Ascending aorta (tissue), 2 donors: Measurements from ENCODE around the gene CCDC33. TPM values are rescaled to one million over a fixed set of nuclear protein-coding genes. Genes with fewer than 3 reads are reported as not detected.

ENCODE experiments used
- DNase-seq, 2 donors: peaks; one replicate each; pipeline ENCODE4 v3.0.0-alpha.2; 2019; ENCODE audit warnings: low spot score in 2 of 2
- H3K27ac ChIP-seq, 2 donors: fragments of 200-600 bp; sonication (generic); one replicate each; pipeline ENCODE4 v1.5.1; 2016 to 2017; ENCODE audit warnings: mild to moderate bottlenecking in 1 of 2
- H3K27me3 ChIP-seq: fragments of 200-600 bp; sonication (generic); one replicate; pipeline ENCODE4 v1.5.1; 2017
- H3K36me3 ChIP-seq, 2 donors: fragments of 200-600 bp; sonication (generic); one replicate each; pipeline ENCODE4 v1.5.1; 2016
- H3K4me1 ChIP-seq, 2 donors: fragments of 200-600 bp; sonication (generic); one replicate each; pipeline ENCODE4 v1.5.1; 2016 to 2017; ENCODE audit warnings: mild to moderate bottlenecking in 1 of 2
- H3K4me3 ChIP-seq, 2 donors: fragments of 200-600 bp; sonication (generic); one replicate each; pipeline ENCODE4 v1.5.1; 2016 to 2017; ENCODE audit warnings: mild to moderate bottlenecking in 1 of 2
- H3K9me3 ChIP-seq, 2 donors: fragments of 200-600 bp; sonication (generic); one replicate each; pipeline ENCODE4 v1.5.1; 2016
- intact Hi-C: fragments of 100-400 bp; cut with DNase I; formaldehyde crosslinking; loops from one replicate; pipeline ENCODE4 v1.15.1; 2023
- total RNA-seq: library from RNA; depleted of rRNA; stranded (reverse); fragments of >200 nt; gene quantifications from one replicate; pipeline ENCODE4 v1.1.0, GENCODE V29; 2016
- TF ChIP-seq, protein P1 (sequence below), 3 experiments: fragments of 200-600 bp in 2 of 3; fragments of 450-650 bp in 1 of 3; sonication (generic) in 2 of 3; IDR thresholded peaks; one replicate each; pipeline ENCODE4 v1.5.1; 2016 to 2019; ENCODE audit warnings: antibody characterized with exemption in 3 of 3, mild to moderate bottlenecking in 1 of 3, moderate library complexity in 1 of 3

The CCDC33 gene
- total RNA-seq, 1 donor from 2014 or later, result not detected

DNA sequence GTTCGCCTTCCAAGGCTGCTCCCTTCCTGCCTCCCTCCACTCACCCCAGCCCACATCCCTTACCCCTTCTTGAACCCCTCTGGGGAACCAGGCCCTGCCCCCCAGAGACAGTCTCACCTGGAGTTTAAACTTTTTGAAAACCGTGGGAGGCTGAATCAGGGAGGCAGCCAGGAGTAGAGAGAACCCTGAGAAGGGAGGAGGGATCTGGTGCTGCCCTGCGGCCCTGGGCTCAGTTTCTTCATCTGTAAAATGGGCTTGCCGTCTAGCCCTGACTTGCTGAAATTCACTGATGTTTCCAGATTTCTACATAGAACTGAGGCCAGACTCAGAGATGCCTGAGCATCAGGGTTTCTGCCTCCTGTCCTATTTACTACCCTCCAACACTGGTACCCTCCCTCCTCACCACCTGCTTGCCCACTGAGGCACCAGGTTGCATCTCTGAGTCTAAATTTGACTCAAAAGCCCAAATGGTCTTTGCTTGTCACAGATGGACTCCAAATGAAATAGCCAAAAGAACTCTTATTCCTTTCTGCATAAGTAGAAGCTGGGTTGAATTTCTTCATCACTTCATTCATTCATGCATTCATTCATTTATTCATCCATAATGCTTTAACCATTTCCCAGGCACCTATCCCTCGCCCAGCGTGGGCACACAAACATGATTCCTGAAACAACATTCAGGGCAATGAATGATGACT is 21.7 kb upstream of the CCDC33 start:
- Histone ChIP-seq H3K4me3 (no peak overlapping the region), H3K27me3 (no peaks in the 10 kb centered on the region), H3K36me3 (no peaks in the 10 kb centered on the region), H3K27ac (no peak overlapping the region), H3K9me3 (no peaks in the 10 kb centered on the region), H3K4me1 (peaks cover 5 to 6% of the 10 kb centered on the region in 2 donors)
- TF ChIP-seq, protein P1, sequence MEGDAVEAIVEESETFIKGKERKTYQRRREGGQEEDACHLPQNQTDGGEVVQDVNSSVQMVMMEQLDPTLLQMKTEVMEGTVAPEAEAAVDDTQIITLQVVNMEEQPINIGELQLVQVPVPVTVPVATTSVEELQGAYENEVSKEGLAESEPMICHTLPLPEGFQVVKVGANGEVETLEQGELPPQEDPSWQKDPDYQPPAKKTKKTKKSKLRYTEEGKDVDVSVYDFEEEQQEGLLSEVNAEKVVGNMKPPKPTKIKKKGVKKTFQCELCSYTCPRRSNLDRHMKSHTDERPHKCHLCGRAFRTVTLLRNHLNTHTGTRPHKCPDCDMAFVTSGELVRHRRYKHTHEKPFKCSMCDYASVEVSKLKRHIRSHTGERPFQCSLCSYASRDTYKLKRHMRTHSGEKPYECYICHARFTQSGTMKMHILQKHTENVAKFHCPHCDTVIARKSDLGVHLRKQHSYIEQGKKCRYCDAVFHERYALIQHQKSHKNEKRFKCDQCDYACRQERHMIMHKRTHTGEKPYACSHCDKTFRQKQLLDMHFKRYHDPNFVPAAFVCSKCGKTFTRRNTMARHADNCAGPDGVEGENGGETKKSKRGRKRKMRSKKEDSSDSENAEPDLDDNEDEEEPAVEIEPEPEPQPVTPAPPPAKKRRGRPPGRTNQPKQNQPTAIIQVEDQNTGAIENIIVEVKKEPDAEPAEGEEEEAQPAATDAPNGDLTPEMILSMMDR (IDR thresholded peaks at IDR 0.05), result no peak
- intact Hi-C loops, result no loop called here
- DNase-seq, result no peak

DNA sequence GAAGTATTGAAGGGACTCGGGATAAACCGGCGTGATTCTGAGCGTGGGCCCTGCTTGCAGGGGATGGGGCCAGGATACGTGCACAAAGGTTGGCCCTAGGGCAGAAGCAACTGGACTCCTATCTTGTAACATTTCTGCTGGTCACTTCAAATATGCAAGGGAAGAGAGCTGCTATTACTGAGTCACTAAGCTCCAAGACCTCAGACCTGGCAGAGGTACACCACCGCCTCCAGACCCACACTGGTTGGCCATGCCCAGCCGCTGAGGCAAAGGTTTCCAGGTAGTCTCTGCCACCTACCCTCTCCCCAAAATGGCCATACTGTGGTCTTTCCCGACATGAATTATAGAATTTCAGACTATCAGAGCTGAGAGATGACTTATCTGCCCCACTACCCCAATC is 20.2 kb upstream of the CCDC33 start:
- H3K4me3 ChIP-seq, result no peak overlapping the region
- no peak for DNase-seq
- intact Hi-C loops, result no loop called here

DNA sequence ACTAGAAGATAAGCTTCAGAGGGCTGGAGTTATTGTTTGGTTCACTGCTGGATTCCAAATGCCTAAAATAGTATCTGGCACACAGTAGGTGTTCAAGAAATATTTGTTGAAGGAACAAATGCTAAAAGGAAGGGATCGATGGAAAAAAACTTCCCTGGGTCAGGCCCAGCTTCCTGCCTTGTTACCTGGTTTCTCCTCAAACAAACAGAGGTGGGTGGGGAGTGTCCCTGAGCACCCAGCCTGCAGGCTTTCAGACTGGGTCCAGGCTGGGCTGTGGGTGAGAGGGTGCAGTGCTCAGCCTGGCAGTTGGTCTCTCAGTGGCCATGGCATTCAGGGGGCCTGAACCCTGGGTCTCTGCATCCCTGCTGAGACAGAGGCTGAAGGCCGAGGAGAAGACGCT is 19.2 kb upstream of the CCDC33 start:
- no peak overlapping the region for H3K27ac ChIP-seq
- TF ChIP-seq, protein P1 (IDR thresholded peaks at IDR 0.05), result no peak
- no peak overlapping the region for H3K4me3 ChIP-seq
- DNase-seq, result no peak
- H3K4me1 ChIP-seq, result no peaks in the 10 kb centered on the region
- H3K36me3 ChIP-seq, result no peaks in the 10 kb centered on the region
- H3K9me3 ChIP-seq, result no peaks in the 10 kb centered on the region
- no peaks in the 10 kb centered on the region for H3K27me3 ChIP-seq
- intact Hi-C loops, result no loop called here

More for the DNA sequence above, 20.2 kb upstream of the CCDC33 start:
- Histone ChIP-seq H3K27ac (no peak overlapping the region), H3K36me3 (no peaks in the 10 kb centered on the region), H3K4me1 (no peaks in the 10 kb centered on the region), H3K9me3 (no peaks in the 10 kb centered on the region), H3K27me3 (no peaks in the 10 kb centered on the region)
- TF ChIP-seq, protein P1 (IDR thresholded peaks at IDR 0.05), result no peak

DNA sequence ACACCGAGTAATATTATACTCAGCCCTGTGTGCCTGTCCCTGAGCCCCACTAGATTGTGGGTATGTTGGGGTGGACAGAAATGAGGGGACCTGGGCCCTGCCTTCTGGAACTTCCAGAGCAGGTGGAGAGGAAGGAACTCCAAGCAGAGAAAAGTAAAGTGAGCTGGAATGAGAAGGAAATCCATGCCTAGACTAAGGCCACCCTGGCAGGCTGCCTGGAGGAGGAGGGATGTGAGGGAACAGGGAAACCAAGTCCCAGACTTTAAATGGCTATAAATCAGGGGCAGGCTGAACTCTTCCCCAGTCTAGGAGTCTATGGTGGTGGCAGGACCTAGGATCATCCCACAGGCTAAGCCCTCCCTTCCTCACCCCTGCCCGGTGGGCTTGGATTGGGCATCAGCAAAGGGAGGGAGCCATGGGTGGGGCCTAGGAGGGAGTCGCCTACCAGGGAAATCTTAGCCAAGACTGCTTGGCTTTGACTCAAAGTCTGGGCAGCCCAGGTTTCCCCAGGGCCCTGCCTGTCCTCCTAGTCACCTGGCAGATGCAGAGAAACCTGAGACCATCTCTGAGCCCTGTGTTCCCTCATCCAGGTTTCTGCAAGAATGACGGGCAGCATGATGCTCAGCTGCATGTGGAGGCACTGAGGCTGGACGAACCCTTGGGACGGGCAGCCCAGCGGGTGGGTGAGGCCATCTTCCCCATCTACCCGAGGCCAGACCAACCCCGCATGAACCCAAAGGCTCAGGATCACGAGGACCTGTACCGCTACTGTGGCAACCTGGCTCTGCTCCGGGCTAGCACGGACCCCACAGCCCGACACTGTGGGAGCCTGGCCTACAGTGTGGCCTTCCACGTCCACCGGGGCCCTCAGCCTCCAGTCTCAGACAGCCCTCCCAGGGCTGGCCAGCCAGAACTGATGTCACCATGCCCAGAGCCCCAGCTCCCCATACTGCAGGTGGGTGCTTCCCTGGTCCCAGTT is 17.9 kb upstream of the CCDC33 start:
- Histone ChIP-seq H3K9me3 (no peaks in the 10 kb centered on the region), H3K27me3 (no peaks in the 10 kb centered on the region), H3K36me3 (no peaks in the 10 kb centered on the region), H3K4me1 (no peaks in the 10 kb centered on the region), H3K4me3 (no peak overlapping the region), H3K27ac (no peak overlapping the region)
- intact Hi-C loops, result no loop called here
- TF ChIP-seq, protein P1 (IDR thresholded peaks at IDR 0.05), result no peak
- DNase-seq, result no peak

DNA sequence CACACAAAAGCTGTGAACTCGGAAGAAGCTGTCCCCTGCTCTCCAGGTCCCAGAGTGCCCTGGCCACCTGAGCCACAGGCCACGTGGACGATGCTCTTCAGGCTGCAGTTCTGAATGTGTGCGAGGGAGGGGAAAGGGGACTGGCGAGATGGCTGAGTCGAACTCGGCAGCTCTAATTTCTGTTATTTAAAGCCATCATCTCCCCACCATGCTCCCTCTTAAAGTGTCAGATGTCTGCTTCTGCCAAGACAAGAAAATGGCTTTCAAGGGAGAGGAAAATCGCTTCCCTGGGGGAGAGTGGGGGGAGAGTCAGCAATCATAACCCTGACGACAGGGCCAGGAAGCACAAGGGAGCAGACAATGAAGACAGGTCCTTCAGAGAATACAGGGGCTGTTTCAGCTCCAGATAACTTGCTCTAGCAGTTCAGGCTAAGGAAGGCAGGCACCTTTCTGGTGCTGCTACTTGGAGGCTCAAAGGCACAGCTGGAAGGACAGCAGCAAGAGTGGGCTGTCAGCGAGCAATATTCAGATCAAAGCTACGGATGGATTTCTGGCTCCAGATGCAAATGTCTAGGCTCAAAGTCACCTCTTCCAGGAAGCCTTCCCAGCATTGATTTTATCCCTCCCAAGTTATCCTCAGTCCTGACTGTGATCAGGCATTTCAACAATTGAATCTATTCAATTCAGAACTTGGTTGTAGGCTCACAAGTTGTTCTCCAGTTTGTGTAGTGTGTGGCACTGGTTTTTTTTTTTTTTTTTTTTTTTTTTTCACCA is 15.5 kb upstream of the CCDC33 start:
- no peaks in the 10 kb centered on the region for H3K36me3 ChIP-seq
- H3K27ac ChIP-seq, result no peak overlapping the region
- TF ChIP-seq, protein P1 (IDR thresholded peaks at IDR 0.05), result no peak
- H3K4me3 ChIP-seq, result no peak overlapping the region
- no peaks in the 10 kb centered on the region for H3K4me1 ChIP-seq
- no peaks in the 10 kb centered on the region for H3K27me3 ChIP-seq
- no peak for DNase-seq
- no peaks in the 10 kb centered on the region for H3K9me3 ChIP-seq
- intact Hi-C loops, result no loop called here
